GM23338 (cell line): ENCODE results near the gene TMED9. TPM values are rescaled to one million over a fixed set of nuclear protein-coding genes. Genes with fewer than 3 reads are reported as not detected.

Experiments
- ETS1 ChIP-seq: IDR thresholded peaks from 2 replicates; pipeline ENCODE4 v1.6.1; 2016; ENCODE audit warnings: antibody characterized with exemption
- EZH2 ChIP-seq: fragments of 200-600 bp; sonication (generic); IDR thresholded peaks from one replicate; pipeline ENCODE4 v1.8.0; 2017; ENCODE audit warnings: antibody characterized with exemption, mild to moderate bottlenecking, low read depth; ENCODE audit not compliant: unreplicated experiment
- EZH2phosphoT487 ChIP-seq: fragments of 200-600 bp; sonication (generic); IDR thresholded peaks from one replicate; pipeline ENCODE4 v1.8.1; 2018; ENCODE audit warnings: antibody characterized with exemption; ENCODE audit not compliant: unreplicated experiment
- JUNB ChIP-seq: IDR thresholded peaks from one replicate; pipeline ENCODE4 v1.6.1; 2016; ENCODE audit warnings: antibody characterized with exemption; ENCODE audit not compliant: unreplicated experiment
- NANOG ChIP-seq: IDR thresholded peaks from 2 replicates; pipeline ENCODE4 v1.6.1; 2016; ENCODE audit warnings: antibody characterized with exemption, borderline replicate concordance
- POLR2AphosphoS5 ChIP-seq: IDR thresholded peaks from 2 replicates; pipeline ENCODE4 v1.6.1; 2016; ENCODE audit warnings: antibody characterized with exemption, low read depth
- polyA plus RNA-seq: library from polyadenylated mRNA; unstranded; fragments of >200 nt; fragmentation: Nextera tagmentation; extraction: Ambion mirVana; gene quantifications from 2 replicates; pipeline ENCODE4 v1.2.1, GENCODE V29; 2016
- total RNA-seq: library from RNA; depleted of rRNA; stranded (reverse); fragments of >200 nt; shearing (Covaris generic); gene quantifications from 2 replicates; pipeline ENCODE4 v1.2.3, GENCODE V29; 2014
- TF ChIP-seq, protein P1 (sequence below): fragments of 250-450 bp; sonication (Bioruptor Pico); IDR thresholded peaks from 2 replicates; pipeline ENCODE4 v1.5.0; 2020; ENCODE audit warnings: mild to moderate bottlenecking, moderate library complexity

Gene TMED9
- total and polyA plus RNA-seq, 2 experiments from 2014 or later, result 77.2 to 130 TPM

DNA sequence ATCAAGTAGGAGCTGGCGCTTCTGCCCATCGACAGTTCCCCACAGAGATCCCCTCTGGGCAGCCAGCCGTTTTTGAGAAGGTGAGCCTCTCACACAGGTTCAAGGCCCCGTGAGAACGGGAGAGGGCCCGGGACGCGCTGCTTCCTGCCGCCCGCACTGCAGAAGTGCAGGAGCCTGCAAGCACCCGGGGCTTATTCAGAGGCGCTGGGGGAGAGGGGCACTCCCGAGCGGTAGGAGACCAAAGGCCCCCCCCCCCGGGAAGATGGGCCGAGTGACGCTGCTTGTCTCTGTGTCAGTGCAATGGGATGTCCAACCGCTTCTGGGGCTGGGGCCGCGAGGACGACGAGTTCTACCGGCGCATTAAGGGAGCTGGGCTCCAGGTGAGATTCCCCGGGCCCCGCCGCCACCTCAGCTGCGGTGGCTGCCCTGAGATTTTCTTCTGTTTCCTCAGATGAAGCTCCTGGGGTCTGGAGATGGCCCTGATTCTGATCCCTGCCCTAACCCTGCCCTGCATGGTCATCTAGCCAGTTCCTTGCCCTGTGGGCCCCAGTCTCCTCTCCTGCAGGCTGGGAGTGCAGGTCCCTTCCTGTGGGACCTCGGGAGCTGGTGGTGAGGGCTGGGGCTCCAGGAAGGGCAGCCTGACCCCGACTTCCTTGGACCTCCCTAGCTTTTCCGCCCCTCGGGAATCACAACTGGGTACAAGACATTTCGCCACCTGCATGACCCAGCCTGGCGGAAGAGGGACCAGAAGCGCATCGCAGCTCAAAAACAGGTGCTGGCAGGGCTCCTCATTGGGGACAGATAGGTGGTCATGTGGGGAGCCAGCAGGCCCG lies 16.5 kb downstream of the TMED9 start (continued):
- no peak for TF ChIP-seq NANOG
- no peak for TF ChIP-seq JUNB
- no peak for TF ChIP-seq EZH2
- TF ChIP-seq ETS1, result no peak
- no peak for TF ChIP-seq POLR2AphosphoS5
- TF ChIP-seq EZH2phosphoT487, result no peak
- TF ChIP-seq, protein P1, sequence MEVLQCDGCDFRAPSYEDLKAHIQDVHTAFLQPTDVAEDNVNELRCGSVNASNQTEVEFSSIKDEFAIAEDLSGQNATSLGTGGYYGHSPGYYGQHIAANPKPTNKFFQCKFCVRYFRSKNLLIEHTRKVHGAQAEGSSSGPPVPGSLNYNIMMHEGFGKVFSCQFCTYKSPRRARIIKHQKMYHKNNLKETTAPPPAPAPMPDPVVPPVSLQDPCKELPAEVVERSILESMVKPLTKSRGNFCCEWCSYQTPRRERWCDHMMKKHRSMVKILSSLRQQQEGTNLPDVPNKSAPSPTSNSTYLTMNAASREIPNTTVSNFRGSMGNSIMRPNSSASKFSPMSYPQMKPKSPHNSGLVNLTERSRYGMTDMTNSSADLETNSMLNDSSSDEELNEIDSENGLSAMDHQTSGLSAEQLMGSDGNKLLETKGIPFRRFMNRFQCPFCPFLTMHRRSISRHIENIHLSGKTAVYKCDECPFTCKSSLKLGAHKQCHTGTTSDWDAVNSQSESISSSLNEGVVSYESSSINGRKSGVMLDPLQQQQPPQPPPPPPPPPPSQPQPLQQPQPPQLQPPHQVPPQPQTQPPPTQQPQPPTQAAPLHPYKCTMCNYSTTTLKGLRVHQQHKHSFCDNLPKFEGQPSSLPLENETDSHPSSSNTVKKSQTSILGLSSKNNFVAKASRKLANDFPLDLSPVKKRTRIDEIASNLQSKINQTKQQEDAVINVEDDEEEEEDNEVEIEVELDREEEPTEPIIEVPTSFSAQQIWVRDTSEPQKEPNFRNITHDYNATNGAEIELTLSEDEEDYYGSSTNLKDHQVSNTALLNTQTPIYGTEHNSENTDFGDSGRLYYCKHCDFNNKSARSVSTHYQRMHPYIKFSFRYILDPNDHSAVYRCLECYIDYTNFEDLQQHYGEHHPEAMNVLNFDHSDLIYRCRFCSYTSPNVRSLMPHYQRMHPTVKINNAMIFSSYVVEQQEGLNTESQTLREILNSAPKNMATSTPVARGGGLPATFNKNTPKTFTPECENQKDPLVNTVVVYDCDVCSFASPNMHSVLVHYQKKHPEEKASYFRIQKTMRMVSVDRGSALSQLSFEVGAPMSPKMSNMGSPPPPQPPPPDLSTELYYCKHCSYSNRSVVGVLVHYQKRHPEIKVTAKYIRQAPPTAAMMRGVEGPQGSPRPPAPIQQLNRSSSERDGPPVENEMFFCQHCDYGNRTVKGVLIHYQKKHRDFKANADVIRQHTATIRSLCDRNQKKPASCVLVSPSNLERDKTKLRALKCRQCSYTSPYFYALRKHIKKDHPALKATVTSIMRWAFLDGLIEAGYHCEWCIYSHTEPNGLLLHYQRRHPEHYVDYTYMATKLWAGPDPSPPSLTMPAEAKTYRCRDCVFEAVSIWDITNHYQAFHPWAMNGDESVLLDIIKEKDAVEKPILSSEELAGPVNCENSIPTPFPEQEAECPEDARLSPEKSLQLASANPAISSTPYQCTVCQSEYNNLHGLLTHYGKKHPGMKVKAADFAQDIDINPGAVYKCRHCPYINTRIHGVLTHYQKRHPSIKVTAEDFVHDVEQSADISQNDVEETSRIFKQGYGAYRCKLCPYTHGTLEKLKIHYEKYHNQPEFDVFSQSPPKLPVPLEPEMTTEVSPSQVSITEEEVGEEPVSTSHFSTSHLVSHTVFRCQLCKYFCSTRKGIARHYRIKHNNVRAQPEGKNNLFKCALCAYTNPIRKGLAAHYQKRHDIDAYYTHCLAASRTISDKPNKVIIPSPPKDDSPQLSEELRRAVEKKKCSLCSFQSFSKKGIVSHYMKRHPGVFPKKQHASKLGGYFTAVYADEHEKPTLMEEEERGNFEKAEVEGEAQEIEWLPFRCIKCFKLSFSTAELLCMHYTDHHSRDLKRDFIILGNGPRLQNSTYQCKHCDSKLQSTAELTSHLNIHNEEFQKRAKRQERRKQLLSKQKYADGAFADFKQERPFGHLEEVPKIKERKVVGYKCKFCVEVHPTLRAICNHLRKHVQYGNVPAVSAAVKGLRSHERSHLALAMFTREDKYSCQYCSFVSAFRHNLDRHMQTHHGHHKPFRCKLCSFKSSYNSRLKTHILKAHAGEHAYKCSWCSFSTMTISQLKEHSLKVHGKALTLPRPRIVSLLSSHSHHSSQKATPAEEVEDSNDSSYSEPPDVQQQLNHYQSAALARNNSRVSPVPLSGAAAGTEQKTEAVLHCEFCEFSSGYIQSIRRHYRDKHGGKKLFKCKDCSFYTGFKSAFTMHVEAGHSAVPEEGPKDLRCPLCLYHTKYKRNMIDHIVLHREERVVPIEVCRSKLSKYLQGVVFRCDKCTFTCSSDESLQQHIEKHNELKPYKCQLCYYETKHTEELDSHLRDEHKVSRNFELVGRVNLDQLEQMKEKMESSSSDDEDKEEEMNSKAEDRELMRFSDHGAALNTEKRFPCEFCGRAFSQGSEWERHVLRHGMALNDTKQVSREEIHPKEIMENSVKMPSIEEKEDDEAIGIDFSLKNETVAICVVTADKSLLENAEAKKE (CRISPR knock-in tag), result no peak
